Measurements from ENCODE around the gene ANKH.

- TF ChIP-seq, protein P1, sequence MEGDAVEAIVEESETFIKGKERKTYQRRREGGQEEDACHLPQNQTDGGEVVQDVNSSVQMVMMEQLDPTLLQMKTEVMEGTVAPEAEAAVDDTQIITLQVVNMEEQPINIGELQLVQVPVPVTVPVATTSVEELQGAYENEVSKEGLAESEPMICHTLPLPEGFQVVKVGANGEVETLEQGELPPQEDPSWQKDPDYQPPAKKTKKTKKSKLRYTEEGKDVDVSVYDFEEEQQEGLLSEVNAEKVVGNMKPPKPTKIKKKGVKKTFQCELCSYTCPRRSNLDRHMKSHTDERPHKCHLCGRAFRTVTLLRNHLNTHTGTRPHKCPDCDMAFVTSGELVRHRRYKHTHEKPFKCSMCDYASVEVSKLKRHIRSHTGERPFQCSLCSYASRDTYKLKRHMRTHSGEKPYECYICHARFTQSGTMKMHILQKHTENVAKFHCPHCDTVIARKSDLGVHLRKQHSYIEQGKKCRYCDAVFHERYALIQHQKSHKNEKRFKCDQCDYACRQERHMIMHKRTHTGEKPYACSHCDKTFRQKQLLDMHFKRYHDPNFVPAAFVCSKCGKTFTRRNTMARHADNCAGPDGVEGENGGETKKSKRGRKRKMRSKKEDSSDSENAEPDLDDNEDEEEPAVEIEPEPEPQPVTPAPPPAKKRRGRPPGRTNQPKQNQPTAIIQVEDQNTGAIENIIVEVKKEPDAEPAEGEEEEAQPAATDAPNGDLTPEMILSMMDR (optimal IDR thresholded peaks at IDR 0.05 in 1 of 3, IDR thresholded peaks at IDR 0.05 in 1 of 3, conservative IDR thresholded peaks at IDR 0.05 in 1 of 3; ENCODE audit: extremely low read depth in 1 of 3, insufficient read depth in 2 of 3, low read length in 3 of 3) = no peak
- no peak for TF ChIP-seq EZH2 (IDR thresholded peaks at IDR 0.05; ENCODE audit: low read length)
Observed at GRCh38 chr5:14895301-14895700, 23.7 kb upstream of the ANKH start.
